Kidney (tissue), 14 donors: Measurements from ENCODE around the gene RBM47. TPM values are rescaled to one million over a fixed set of nuclear protein-coding genes. Genes with fewer than 3 reads are reported as not detected.

Experiments used
- DNase-seq, 5 donors: peaks; one replicate each; pipeline ENCODE4 v3.0.0-alpha.2; 2013 to 2020
- FAIRE-seq: peaks from 2 replicates; lab custom pipeline; 2012; peaks lifted over from hg19 to GRCh38; lab: Jason Lieb, UNC
- H3K27ac ChIP-seq, 2 donors: one replicate each; pipeline ENCODE4 v1.7.0; 2013; ENCODE audit warnings: low read depth in 2 of 2, low read length in 2 of 2, inconsistent platforms in 1 of 2
- H3K27me3 ChIP-seq: one replicate; pipeline ENCODE4 v1.7.1; 2013; ENCODE audit warnings: low read length, inconsistent platforms; ENCODE audit not compliant: control insufficient read depth, insufficient read depth
- H3K36me3 ChIP-seq, 3 donors: one replicate each; pipeline versions ENCODE4 v1.7.0 to v1.7.1; 2013; ENCODE audit warnings: low read length in 3 of 3, control low read depth in 1 of 3, inconsistent platforms in 1 of 3; ENCODE audit not compliant: insufficient read depth in 3 of 3, control insufficient read depth in 2 of 3
- H3K4me1 ChIP-seq, 3 donors: one replicate each; pipeline versions ENCODE4 v1.7.0 to v1.7.1; 2013; ENCODE audit warnings: low read length in 3 of 3, inconsistent platforms in 1 of 3, low read depth in 1 of 3; ENCODE audit not compliant: control insufficient read depth in 2 of 3, insufficient read depth in 2 of 3
- H3K4me3 ChIP-seq, 3 donors: one replicate each; pipeline versions ENCODE4 v1.7.0 to v1.8.1; 2013; ENCODE audit warnings: low read length in 3 of 3, control low read depth in 1 of 3, inconsistent platforms in 1 of 3
- H3K9ac ChIP-seq, 3 donors: one replicate each; pipeline versions ENCODE4 v1.7.0 to v1.7.1; 2013; ENCODE audit warnings: low read length in 3 of 3, control low read depth in 1 of 3, inconsistent platforms in 1 of 3
- H3K9me3 ChIP-seq, 3 donors: one replicate each; pipeline versions ENCODE4 v1.7.0 to v1.7.1; 2013; ENCODE audit warnings: low read length in 3 of 3, control low read depth in 1 of 3, inconsistent platforms in 1 of 3; ENCODE audit not compliant: control insufficient read depth in 2 of 3, insufficient read depth in 1 of 3
- CTCF ChIP-seq: IDR thresholded peaks from 3 replicates; pipeline ENCODE4 v1.5.1; 2012; ENCODE audit warnings: mild to moderate bottlenecking, moderate library complexity, borderline replicate concordance; ENCODE audit not compliant: insufficient read depth; ENCODE audit errors: extremely low read depth
- intact Hi-C: fragments of 100-400 bp; cut with DNase I; formaldehyde crosslinking; loops from one replicate; pipeline ENCODE4 v1.11.1; 2022
- polyA plus RNA-seq: library from polyadenylated mRNA; stranded (reverse); fragments of 350-450 nt; fragmentation: Illumina TruSeq; extraction: RNeasy Lipid Tissue Mini Kit (QIAGEN cat#74804); gene quantifications from one replicate; pipeline ENCODE4 v1.2.3, GENCODE V29; 2014; ENCODE audit warnings: low read depth, low replicate concordance; ENCODE audit not compliant: insufficient read depth
- total RNA-seq: library from RNA; stranded (reverse); fragmentation: NEBNext Ultra II Directional; extraction: Animal tissue kit (Norgen Biotek cat#: 25700); gene quantifications from one replicate; pipeline ENCODE4 v1.2.1, GENCODE V29; 2021
- donor health status: control.
- donor health status: control.
- donor health status: control.
- donor health status: control.
- donor health status: control.
- donor health status: DM: yes; HTN: yes; CAD: no.
- donor health status: Normal renal cell carcinoma (clear cell type).

The RBM47 gene
- total and polyA plus RNA-seq, 2 donors from 2014 or later, result 61.5 to 124 TPM

GRCh38 chr4:40607221-40607620, 22.4 kb downstream of the RBM47 start:
- DNase-seq, result no peak
- Histone ChIP-seq H3K4me1 (peaks cover 0 to 3% (median 0%) of the 10 kb centered on the region in 3 donors), H3K27me3 (no peaks in the 10 kb centered on the region), H3K4me3 (no peak overlapping the region), H3K9ac (no peak overlapping the region), H3K27ac (no peak overlapping the region), H3K36me3 (no peaks in the 10 kb centered on the region), H3K9me3 (no peaks in the 10 kb centered on the region)
- FAIRE-seq, result no peak
- intact Hi-C loops, result no loop called here
- no peak for TF ChIP-seq CTCF

GRCh38 chr4:40606239-40606767, 23.4 kb downstream of the RBM47 start:
- H3K4me3 ChIP-seq, result no peak overlapping the region
- peaks cover 0 to 3% (median 0%) of the 10 kb centered on the region in 3 donors for H3K4me1 ChIP-seq
- no peaks in the 10 kb centered on the region for H3K27me3 ChIP-seq
- H3K36me3 ChIP-seq, result no peaks in the 10 kb centered on the region
- FAIRE-seq (no peak), DNase-seq (no peak)
- no peak for TF ChIP-seq CTCF
- no peaks in the 10 kb centered on the region for H3K9me3 ChIP-seq
- H3K27ac ChIP-seq, result no peak overlapping the region
- intact Hi-C loops, result no loop called here
- H3K9ac ChIP-seq, result no peak overlapping the region

GRCh38 chr4:40603281-40603680, 26.4 kb downstream of the RBM47 start:
- FAIRE-seq (no peak), DNase-seq (no peak)
- Histone ChIP-seq H3K4me1 (peaks cover 0 to 3% (median 0%) of the 10 kb centered on the region in 3 donors), H3K4me3 (no peak overlapping the region), H3K27me3 (no peaks in the 10 kb centered on the region), H3K36me3 (no peaks in the 10 kb centered on the region), H3K9me3 (no peaks in the 10 kb centered on the region), H3K27ac (no peak overlapping the region), H3K9ac (no peak overlapping the region)
- intact Hi-C loops, result no loop called here
- no peak for TF ChIP-seq CTCF

- DNase-seq (no peak), FAIRE-seq (no peak)
- intact Hi-C loops, result no loop called here
- H3K4me1 ChIP-seq, result peaks cover 0 to 3% (median 0%) of the 10 kb centered on the region in 3 donors
- TF ChIP-seq CTCF, result no peak
- H3K27ac ChIP-seq, result no peak overlapping the region
- H3K9ac ChIP-seq, result no peak overlapping the region
- H3K27me3 ChIP-seq, result no peaks in the 10 kb centered on the region
- no peaks in the 10 kb centered on the region for H3K9me3 ChIP-seq
- no peaks in the 10 kb centered on the region for H3K36me3 ChIP-seq
- H3K4me3 ChIP-seq, result no peak overlapping the region
These were observed 28.0 kb downstream of the RBM47 start for GRCh38 chr4:40601641-40602040.
